ENCODE results near the gene B9D1.

The B9D1 gene

DNA sequence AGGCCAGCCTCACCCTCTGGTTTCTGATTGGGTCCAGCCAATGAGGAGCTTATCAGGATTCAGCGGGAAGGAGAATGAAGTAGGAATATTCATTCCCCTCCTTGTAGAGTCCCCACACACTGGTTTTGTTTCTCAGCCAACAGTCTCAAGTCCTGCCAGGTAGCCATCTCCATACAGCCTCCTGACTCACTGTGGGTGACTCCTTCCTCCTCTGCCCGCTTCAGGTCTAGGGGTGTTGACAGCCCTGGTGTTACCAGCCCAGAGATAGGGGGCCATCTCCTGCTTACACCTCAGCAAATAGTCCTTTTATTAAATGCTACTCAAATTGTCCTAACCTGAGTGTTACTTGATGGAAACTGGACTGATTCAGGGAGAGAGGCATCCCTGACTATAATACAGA, 28.4 kb upstream of the B9D1 start:
- TF ChIP-seq POLR2AphosphoS5 (IDR thresholded peaks at IDR 0.05; ENCODE audit: low read depth, low read length) = no peak
- no peak for FAIRE-seq
- no peak for DNase-seq (ENCODE audit: insufficient read length, low spot score)

DNA sequence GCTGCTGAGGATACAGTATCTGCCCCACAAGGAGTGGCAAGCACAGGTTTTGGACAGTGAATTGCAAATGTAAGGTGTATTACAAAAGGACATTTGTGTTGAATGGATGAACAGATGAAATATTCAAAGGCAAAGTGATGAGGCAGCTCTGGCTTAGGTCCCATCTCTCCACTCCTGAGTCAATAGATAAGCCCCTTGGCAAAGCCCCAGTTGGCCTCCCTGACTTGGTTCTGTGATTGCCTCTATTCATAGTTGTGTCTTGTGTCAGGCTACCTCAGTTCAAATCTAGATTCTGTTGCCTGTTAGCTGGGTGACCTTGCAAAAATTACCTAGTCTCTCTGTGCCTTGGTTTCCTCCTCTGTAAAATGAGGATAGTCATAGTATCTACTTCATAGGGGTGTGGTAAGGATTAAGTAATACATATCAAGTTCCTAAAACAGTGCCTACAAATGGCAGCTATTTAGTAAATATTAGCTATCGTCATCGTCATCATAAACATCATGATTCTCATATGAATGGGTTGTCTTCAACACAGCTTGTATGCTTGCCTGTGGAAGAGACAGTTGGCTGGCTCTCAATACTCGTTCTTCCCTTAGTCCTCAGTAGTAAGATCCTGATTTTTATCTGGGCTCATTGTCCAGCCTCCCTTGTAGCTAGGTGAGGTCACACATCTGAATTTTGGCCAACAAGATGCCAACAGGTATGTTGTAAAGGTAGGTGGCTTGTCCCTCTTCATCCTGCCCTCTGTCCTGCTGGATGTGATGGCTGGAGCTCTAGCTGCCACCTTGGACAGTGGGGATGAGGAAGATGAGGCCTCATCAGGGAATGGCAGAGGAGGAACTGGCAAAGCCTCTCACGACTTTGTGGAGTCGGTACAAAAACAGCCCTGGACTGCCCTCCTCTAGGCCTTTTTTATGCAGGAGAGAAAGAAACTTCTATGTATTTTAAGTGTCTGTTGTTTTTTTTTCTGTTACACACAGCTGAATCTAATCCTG, 26.6 kb upstream of the B9D1 start:
- FAIRE-seq (no peak), DNase-seq (ENCODE audit: insufficient read length, low spot score) (no peak)
- TF ChIP-seq POLR2A (IDR thresholded peaks at IDR 0.05; ENCODE audit: low read depth, low read length) (no peak), POLR2AphosphoS5 (IDR thresholded peaks at IDR 0.05; ENCODE audit: low read depth, low read length) (no peak), TAF1 (IDR thresholded peaks at IDR 0.05; ENCODE audit: low read depth, low read length) (no peak), SPI1 (IDR thresholded peaks at IDR 0.05; ENCODE audit: low read depth, low read length) (no peak), PAX5 (IDR thresholded peaks at IDR 0.05; ENCODE audit: insufficient read depth, low read length, severe bottlenecking) (no peak), POU2F2 (IDR thresholded peaks at IDR 0.05; ENCODE audit: low read depth, low read length) (no peak)

DNA sequence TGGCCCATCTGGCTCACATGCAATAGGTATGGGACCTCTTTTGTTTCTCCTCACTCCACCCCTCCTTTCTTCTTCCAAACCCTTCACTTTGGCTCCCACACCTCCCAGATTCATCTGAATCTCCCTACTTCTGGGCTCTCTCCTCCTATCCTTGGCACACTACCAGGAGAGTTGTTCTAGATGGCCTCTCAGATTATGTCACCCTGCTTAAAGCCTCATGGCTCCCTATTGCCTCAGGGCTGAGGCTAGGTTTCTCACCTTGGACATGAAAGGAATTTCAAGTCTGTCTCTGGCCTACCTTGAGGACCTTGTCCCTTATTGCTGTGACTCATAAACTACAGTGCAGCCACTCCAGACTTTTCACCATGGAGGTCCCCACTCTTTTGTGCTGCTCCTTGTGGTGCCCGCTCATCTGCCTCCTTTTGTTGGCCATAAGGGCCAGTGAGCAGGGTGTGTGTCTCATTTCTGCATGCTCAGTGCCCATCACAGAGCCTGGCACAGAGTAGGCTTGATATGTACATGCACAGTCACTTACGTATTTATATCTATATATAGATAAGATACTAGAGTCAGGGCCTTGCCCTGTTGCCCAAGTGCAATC, 25.5 kb upstream of the B9D1 start:
- DNase-seq (ENCODE audit: insufficient read length, low spot score) (no peak), FAIRE-seq (no peak)
- TF ChIP-seq SPI1 (IDR thresholded peaks at IDR 0.05; ENCODE audit: low read depth, low read length) (no peak), PAX5 (IDR thresholded peaks at IDR 0.05; ENCODE audit: insufficient read depth, low read length, severe bottlenecking) (no peak), POLR2AphosphoS5 (IDR thresholded peaks at IDR 0.05; ENCODE audit: low read depth, low read length) (no peak), POLR2A (IDR thresholded peaks at IDR 0.05; ENCODE audit: low read depth, low read length) (no peak), TAF1 (IDR thresholded peaks at IDR 0.05; ENCODE audit: low read depth, low read length) (no peak), POU2F2 (IDR thresholded peaks at IDR 0.05; ENCODE audit: low read depth, low read length) (no peak)

DNA sequence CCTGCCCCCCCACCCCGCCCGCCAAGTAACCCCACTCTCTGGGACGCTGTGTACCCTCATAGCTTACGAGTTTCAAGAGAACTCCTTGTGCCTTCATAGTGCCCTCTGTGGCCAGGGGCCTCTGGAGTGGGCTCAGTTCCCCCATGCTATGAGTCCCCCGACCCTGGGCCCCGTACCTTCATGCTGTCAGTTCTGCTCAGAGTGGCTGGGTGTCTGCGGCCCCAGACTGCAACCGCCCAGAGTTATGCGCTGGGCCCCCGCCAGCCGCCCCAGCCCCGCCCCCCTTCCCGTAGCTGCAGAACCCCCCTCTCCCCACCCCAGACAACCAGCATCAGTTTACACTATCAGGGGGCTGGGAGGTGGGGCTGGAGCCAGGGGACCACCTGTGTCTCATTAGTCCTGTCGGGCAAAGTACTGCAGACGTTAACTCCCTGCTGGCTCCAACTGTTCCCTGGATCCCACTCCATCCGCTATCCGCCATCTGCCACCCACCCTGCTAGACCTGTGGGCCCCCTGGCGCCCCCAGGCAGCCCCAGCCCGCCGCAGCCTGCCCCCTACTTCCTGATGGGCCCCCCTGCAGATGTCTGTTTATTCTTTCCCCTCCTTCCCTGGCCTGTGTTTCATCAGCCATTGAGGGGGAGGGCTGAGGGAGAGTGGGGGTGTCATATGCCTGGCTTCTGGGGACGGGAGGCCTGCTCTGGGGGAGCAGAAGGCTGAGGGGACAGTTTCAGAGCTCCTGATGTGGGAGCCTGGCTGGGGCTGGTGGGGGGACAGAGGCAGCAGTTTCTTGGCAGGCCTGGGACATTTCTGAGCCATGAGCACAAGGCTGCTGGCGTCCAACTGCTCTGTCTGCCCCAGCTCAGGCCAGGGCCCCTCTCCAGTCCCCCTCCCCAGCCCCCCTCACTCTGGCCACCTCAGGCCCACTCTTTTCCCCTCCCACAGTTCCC, 24.7 kb upstream of the B9D1 start, which contains the start of gene MFAP4:
TSS of gene MFAP4 (minus strand) at position 217 of the 947 bp plus-strand sequence. CDS start at position 182, 35 bp downstream.
- DNase-seq (ENCODE audit: insufficient read length, low spot score) (no peak), FAIRE-seq (no peak)
- TF ChIP-seq SPI1 (IDR thresholded peaks at IDR 0.05; ENCODE audit: low read depth, low read length) (no peak), TAF1 (IDR thresholded peaks at IDR 0.05; ENCODE audit: low read depth, low read length) (no peak), POU2F2 (IDR thresholded peaks at IDR 0.05; ENCODE audit: low read depth, low read length) (no peak), POLR2AphosphoS5 (IDR thresholded peaks at IDR 0.05; ENCODE audit: low read depth, low read length) (no peak)

DNA sequence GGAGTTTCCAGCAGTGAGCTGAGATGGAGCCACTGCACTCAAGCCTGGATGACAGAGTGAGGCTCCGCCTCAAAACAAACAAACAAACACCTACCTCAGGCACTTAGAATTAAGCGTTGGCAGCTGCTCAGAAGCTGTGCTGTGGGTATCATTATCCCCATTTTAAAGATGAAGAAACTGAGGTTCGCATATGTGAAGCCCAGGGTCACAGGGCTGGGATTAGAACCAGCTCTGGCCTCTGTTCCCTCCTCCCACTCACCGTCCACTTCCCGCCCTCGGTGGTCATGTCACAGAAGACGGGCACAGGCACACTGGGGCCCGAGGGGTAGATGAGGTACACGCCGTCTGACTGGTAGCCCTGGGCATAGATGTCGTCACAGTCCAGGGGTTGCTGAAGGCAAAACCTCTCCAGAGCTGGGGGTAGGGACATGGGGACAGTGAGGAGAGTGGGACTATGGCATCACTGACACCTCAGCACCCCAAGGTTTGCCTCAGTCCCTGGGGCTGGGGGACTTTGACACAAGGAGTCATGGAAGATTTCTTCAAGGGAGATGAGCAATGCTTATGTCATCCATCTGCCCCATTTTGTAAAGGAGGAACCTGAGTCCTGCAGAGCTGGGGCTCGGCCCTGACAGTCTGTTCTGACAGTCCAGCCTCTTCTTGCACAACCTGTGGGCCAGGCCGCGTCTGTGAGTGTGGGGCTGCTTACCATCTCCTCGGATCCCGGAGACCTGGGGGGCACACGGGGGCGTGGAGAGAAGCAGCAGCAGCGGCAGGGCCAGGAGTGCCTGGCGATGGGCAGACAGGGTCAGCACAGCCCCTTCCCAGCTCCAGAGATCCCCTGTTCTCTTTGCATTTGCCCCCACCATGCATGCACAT, 23.8 kb upstream of the B9D1 start:
- no peak for DNase-seq (ENCODE audit: insufficient read length, low spot score)
- no peak for FAIRE-seq
- TF ChIP-seq TAF1 (IDR thresholded peaks at IDR 0.05; ENCODE audit: low read depth, low read length) (no peak), POLR2A (IDR thresholded peaks at IDR 0.05; ENCODE audit: low read depth, low read length) (no peak), PAX5 (IDR thresholded peaks at IDR 0.05; ENCODE audit: insufficient read depth, low read length, severe bottlenecking) (no peak), SPI1 (IDR thresholded peaks at IDR 0.05; ENCODE audit: low read depth, low read length) (no peak), POLR2AphosphoS5 (IDR thresholded peaks at IDR 0.05; ENCODE audit: low read depth, low read length) (no peak), POU2F2 (IDR thresholded peaks at IDR 0.05; ENCODE audit: low read depth, low read length) (no peak)

DNA sequence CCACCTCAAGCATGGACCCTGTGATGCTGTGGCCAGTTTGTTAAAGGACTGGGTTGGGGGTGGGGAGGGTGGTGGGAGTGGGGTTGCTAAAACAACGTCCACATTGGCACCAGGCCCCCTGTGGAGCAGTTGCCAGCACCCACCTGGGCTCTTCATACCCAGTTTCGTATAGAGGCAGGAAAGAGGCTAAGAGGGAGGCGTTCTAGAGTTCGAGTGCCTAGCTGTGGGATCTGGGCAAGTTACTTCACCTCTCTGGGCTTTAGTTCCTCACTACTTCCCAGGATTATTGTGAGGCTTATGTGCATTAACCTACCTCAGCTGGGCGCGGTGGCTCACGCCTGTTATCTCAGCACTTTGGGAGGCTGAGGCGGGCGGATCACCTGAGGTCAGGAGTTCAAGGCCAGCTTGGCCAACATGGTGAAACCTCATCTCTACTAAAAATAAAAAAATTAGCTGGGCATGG, 23.0 kb upstream of the B9D1 start:
- TF ChIP-seq TAF1 (IDR thresholded peaks at IDR 0.05; ENCODE audit: low read depth, low read length) = no peak
- no peak for TF ChIP-seq POLR2A (IDR thresholded peaks at IDR 0.05; ENCODE audit: low read depth, low read length)
- no peak for TF ChIP-seq SPI1 (IDR thresholded peaks at IDR 0.05; ENCODE audit: low read depth, low read length)
- no peak for TF ChIP-seq POLR2AphosphoS5 (IDR thresholded peaks at IDR 0.05; ENCODE audit: low read depth, low read length)
- TF ChIP-seq POU2F2 (IDR thresholded peaks at IDR 0.05; ENCODE audit: low read depth, low read length) = no peak
- TF ChIP-seq PAX5 (IDR thresholded peaks at IDR 0.05; ENCODE audit: insufficient read depth, low read length, severe bottlenecking) = no peak
- no peak for DNase-seq (ENCODE audit: insufficient read length, low spot score)
- no peak for FAIRE-seq

- TF ChIP-seq POLR2AphosphoS5 (IDR thresholded peaks at IDR 0.05; ENCODE audit: low read depth, low read length) (no peak), TAF1 (IDR thresholded peaks at IDR 0.05; ENCODE audit: low read depth, low read length) (no peak), POU2F2 (IDR thresholded peaks at IDR 0.05; ENCODE audit: low read depth, low read length) (no peak)
- FAIRE-seq (no peak), DNase-seq (ENCODE audit: insufficient read length, low spot score) (no peak)
These were observed 22.3 kb upstream of the B9D1 start for GRCh38 chr17:19384723-19385391.
